ENCODE results near the gene FNDC5. TPM values are rescaled to one million over a fixed set of nuclear protein-coding genes. Genes with fewer than 3 reads are reported as not detected.

FNDC5 gene
- total and polyA plus RNA-seq, 10 of the 15 experiments (the other 5 are each of a cell fraction or from before 2014, with no cell fraction given): 0.01 to 0.29 (median 0.19) TPM; not detected in 4

DNA sequence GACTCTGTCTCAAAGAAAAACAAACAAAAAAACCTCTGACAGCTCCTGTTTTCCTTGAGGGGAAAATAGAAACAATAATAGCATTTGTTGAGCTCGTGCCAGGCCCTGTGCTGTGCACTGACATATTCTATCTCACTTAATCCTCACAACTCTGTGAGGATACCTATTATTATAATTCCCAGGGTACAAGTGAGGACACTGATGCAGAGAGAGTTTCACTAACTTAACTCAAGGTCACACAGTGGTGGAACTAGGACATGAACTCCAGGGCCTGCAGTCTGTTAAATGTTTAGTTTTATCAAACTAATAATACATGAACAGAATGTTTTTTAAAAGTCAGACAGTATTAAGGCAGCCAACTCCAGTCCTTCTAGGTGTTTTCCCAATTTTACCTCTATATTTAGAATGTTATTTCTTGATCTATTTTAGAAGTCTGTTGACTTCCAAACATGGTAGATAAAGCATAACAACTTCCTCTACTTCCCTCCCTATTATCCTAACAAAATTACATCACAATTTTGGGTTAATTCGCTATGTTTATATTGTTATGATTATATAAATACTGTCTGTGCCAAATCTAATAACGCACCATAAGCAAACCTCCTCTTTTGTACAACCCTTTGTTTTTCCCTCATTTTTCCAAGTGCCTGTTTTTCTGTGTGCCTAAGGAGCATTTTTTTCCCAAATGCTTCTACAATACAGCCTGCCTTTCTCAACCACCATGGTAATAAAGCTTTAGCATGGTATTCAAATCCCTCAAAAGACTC, 4.9 kb downstream of the FNDC5 start (continued):
- TF ChIP-seq RB1 (IDR thresholded peaks at IDR 0.05; ENCODE audit: borderline replicate concordance) (no peak), TCF3 (IDR thresholded peaks at IDR 0.05; ENCODE audit: borderline replicate concordance, insufficient read depth, low read depth, low read length) (no peak), FOXM1 (IDR thresholded peaks at IDR 0.05; ENCODE audit: low read depth, low read length) (no peak), ZNF622 (IDR thresholded peaks at IDR 0.05) (no peak), JUNB (IDR thresholded peaks at IDR 0.05) (no peak), RAD21 (IDR thresholded peaks at IDR 0.05; ENCODE audit: insufficient read depth, low read depth, low read length) (no peak), SREBF2 (IDR thresholded peaks at IDR 0.05; ENCODE audit: low read length) (no peak), USF2 (IDR thresholded peaks at IDR 0.05; ENCODE audit: borderline replicate concordance, low read depth, low read length) (no peak)

- no peak for ATAC-seq
- Histone ChIP-seq H3K27ac (ENCODE audit: control insufficient read depth, insufficient read depth) (no peak overlapping the region), H3K4me1 (ENCODE audit: control insufficient read depth, insufficient read depth, low read length) (no peaks in the 10 kb centered on the region), H3K79me2 (ENCODE audit: control insufficient read depth, insufficient read depth, low read length) (no peaks in the 10 kb centered on the region), H3K4me2 (ENCODE audit: control insufficient read depth, insufficient read depth) (no peak overlapping the region), H4K20me1 (ENCODE audit: control insufficient read depth, insufficient read depth) (no peaks in the 10 kb centered on the region), H3K4me3 (no peak overlapping the region), H3K36me3 (ENCODE audit: control insufficient read depth in 2 of 2, insufficient read depth in 2 of 2, low read length in 1 of 2) (peaks cover 7 to 15% of the 10 kb centered on the region in 2 experiments; a peak in 3 of 4 replicates), H2AFZ (ENCODE audit: control insufficient read depth, low read depth, low read length) (no peak overlapping the region), H3K9ac (ENCODE audit: control insufficient read depth, insufficient read depth, low read length) (no peak overlapping the region), H3K9me3 (replicated peaks; ENCODE audit: control insufficient read depth, insufficient read depth, low read length) (no peaks in the 10 kb centered on the region), H3K27me3 (replicated peaks in 1 of 2; ENCODE audit: control insufficient read depth in 2 of 2, insufficient read depth in 2 of 2, low read length in 1 of 2) (no peaks in the 10 kb centered on the region; a peak in 1 of 4 replicates)
- in situ Hi-C loops (cut with MboI) (no loop called here), intact Hi-C loops (cut with micrococcal nuclease; ENCODE audit: unreplicated experiment) (no loop called here)
- ChIA-PET SMC1A (ENCODE audit: uncharacterized antibody, unreplicated experiment) (no interaction called here), RAD21 (ENCODE audit: unreplicated experiment) (no interaction called here), POLR2A (no interaction called here), CTCF (interaction anchor here (6.5 kb wide), 1 partner anchor 8 kb away, joined by 37 read pairs; no protein-coding TSS in a partner anchor)
- DNase-seq (ENCODE audit: low read depth, low spot score): no peak
- no TSS peak for BruUV-seq (replicated peaks)
- FAIRE-seq: no peak
- 96% methylated on average over 8 of the region's 8 CpGs for WGBS (ENCODE audit: insufficient coverage, insufficient replicate concordance, low lambda C conversion rate, missing lambda C conversion rate)
- TF ChIP-seq, protein P1, sequence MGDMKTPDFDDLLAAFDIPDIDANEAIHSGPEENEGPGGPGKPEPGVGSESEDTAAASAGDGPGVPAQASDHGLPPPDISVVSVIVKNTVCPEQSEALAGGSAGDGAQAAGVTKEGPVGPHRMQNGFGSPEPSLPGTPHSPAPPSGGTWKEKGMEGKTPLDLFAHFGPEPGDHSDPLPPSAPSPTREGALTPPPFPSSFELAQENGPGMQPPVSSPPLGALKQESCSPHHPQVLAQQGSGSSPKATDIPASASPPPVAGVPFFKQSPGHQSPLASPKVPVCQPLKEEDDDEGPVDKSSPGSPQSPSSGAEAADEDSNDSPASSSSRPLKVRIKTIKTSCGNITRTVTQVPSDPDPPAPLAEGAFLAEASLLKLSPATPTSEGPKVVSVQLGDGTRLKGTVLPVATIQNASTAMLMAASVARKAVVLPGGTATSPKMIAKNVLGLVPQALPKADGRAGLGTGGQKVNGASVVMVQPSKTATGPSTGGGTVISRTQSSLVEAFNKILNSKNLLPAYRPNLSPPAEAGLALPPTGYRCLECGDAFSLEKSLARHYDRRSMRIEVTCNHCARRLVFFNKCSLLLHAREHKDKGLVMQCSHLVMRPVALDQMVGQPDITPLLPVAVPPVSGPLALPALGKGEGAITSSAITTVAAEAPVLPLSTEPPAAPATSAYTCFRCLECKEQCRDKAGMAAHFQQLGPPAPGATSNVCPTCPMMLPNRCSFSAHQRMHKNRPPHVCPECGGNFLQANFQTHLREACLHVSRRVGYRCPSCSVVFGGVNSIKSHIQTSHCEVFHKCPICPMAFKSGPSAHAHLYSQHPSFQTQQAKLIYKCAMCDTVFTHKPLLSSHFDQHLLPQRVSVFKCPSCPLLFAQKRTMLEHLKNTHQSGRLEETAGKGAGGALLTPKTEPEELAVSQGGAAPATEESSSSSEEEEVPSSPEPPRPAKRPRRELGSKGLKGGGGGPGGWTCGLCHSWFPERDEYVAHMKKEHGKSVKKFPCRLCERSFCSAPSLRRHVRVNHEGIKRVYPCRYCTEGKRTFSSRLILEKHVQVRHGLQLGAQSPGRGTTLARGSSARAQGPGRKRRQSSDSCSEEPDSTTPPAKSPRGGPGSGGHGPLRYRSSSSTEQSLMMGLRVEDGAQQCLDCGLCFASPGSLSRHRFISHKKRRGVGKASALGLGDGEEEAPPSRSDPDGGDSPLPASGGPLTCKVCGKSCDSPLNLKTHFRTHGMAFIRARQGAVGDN (IDR thresholded peaks at IDR 0.05): no peak
- no peak for TF ChIP-seq ZNF592 (IDR thresholded peaks at IDR 0.05)
These were observed 6.2 kb downstream of the FNDC5 start for GRCh38 chr1:32864375-32865019.

All from GM12878 (cell line).